Calu3 (cell line): ENCODE measurements around the gene KPRP. TPM values are rescaled to one million over a fixed set of nuclear protein-coding genes. Genes with fewer than 3 reads are reported as not detected.

Experiments used
- BruUV-seq: library from RNA; stranded (reverse); fragments of 400-500 nt; replicated peaks from 2 replicates; lab custom pipeline; 2021; lab: Mats Ljungman, UMichigan
- CTCF ChIA-PET: fragments of 300-600 bp; sonication (Branson Sonifier 250); formaldehyde crosslinking; loops from one replicate; lab custom pipeline; 2022; ENCODE audit warnings: antibody characterized with exemption; lab: Charles Lee
- DNase-seq: peaks from one replicate; pipeline ENCODE4 v3.0.0; 2022
- H3K27ac Mint-ChIP-seq: one replicate; pipeline ENCODE4 v1.8.0; 2022; ENCODE audit warnings: mixed read lengths; ENCODE audit not compliant: unreplicated experiment
- H3K27me3 Mint-ChIP-seq: one replicate; pipeline ENCODE4 v1.8.0; 2022; ENCODE audit warnings: mixed read lengths; ENCODE audit not compliant: unreplicated experiment
- H3K36me3 Mint-ChIP-seq: one replicate; pipeline ENCODE4 v1.8.0; 2022; ENCODE audit warnings: mild to moderate bottlenecking, moderate library complexity, mixed read lengths; ENCODE audit not compliant: insufficient read depth, unreplicated experiment
- H3K4me1 Mint-ChIP-seq: one replicate; pipeline ENCODE4 v1.8.0; 2022; ENCODE audit warnings: mild to moderate bottlenecking, low read depth, mixed read lengths; ENCODE audit not compliant: unreplicated experiment
- H3K4me3 Mint-ChIP-seq: one replicate; pipeline ENCODE4 v1.8.0; 2022; ENCODE audit warnings: mild to moderate bottlenecking, low read depth, moderate library complexity, mixed read lengths; ENCODE audit not compliant: unreplicated experiment
- H3K9me3 Mint-ChIP-seq: one replicate; pipeline ENCODE4 v1.8.0; 2022; ENCODE audit warnings: low read depth, mixed read lengths; ENCODE audit not compliant: unreplicated experiment
- CTCF ChIP-seq: fragments of 200-600 bp; IDR thresholded peaks from one replicate; pipeline ENCODE4 v1.8.0; 2022; ENCODE audit warnings: antibody characterized with exemption; ENCODE audit not compliant: unreplicated experiment
- intact Hi-C: fragments of 100-400 bp; cut with micrococcal nuclease; formaldehyde crosslinking; loops from one replicate; pipeline ENCODE4 v1.10.0; 2022; ENCODE audit not compliant: unreplicated experiment
- total RNA-seq: library from RNA; stranded (reverse); gene quantifications from 2 replicates; pipeline ENCODE4 v1.2.3, GENCODE V29; 2022

The KPRP gene
- total RNA-seq, 1 experiment from 2014 or later = not detected

GRCh38 chr1:152752225-152752624, 5.6 kb upstream of the KPRP start:
- BruUV-seq = no TSS peak
- DNase-seq = no peak
- intact Hi-C loops = no loop called here
- no peaks in the 10 kb centered on the region for H3K4me1 Mint-ChIP-seq
- no peak overlapping the region for H3K4me3 Mint-ChIP-seq
- peaks cover 82% of the 10 kb centered on the region for H3K27me3 Mint-ChIP-seq
- H3K27ac Mint-ChIP-seq = no peak overlapping the region
- no peak for TF ChIP-seq CTCF
- CTCF ChIA-PET = interaction anchor here (0.5 to 0.7 kb wide), 4 partner anchors 25 to 499 kb away, joined by 3 read pairs; no protein-coding TSS in a partner anchor
- H3K9me3 Mint-ChIP-seq = no peaks in the 10 kb centered on the region
- H3K36me3 Mint-ChIP-seq = no peaks in the 10 kb centered on the region

DNA sequence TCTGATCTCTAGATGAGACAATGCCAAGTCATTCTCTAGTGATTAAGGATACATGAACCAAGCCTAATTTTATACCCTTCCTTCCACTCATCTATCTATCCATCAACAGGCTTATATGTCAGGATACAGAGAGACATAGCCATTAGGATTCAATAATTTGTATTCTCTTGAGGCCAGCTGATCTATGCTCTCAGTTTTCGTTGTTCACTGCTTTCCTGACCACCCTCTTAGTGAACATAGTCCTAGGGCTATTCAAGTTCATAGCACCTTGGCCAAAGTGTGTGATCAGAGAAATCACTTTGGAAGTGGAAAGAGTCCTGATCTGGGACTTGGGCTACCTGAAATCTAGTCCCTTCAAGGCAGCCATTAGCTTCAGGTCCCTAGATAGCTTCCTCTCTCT, 4.2 kb upstream of the KPRP start:
- CTCF ChIA-PET = no interaction called here
- DNase-seq = no peak
- Mint-ChIP-seq H3K4me1 (no peaks in the 10 kb centered on the region), H3K27me3 (peaks cover 96% of the 10 kb centered on the region), H3K4me3 (no peak overlapping the region), H3K9me3 (no peaks in the 10 kb centered on the region), H3K36me3 (no peaks in the 10 kb centered on the region), H3K27ac (no peak overlapping the region)
- no TSS peak for BruUV-seq
- no peak for TF ChIP-seq CTCF
- intact Hi-C loops = no loop called here

DNA sequence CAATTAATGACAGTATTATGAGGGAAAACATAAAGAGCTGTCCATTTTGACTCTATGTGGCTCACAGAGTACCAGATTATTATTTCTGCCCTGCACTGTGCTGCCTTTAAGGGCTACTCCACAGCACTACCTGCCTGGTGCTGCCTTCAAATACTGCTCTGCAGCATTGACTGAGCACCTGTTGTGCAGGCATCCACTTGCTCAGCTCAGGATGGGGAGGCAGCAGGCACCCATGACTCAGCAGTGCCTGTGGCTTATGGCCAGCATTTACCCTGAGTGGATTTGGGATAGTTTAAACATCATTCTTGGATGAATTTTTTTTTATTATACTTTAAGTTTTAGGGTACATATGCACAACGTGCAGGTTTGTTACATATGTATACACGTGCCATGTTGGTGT, 953 bp upstream of the KPRP start:
- H3K36me3 Mint-ChIP-seq = no peaks in the 10 kb centered on the region
- TF ChIP-seq CTCF = no peak
- DNase-seq = no peak
- H3K27me3 Mint-ChIP-seq = peaks cover 97% of the 10 kb centered on the region
- H3K4me3 Mint-ChIP-seq = no peak overlapping the region
- CTCF ChIA-PET = no interaction called here
- H3K9me3 Mint-ChIP-seq = no peaks in the 10 kb centered on the region
- H3K27ac Mint-ChIP-seq = no peak overlapping the region
- intact Hi-C loops = no loop called here
- H3K4me1 Mint-ChIP-seq = no peaks in the 10 kb centered on the region
- no TSS peak for BruUV-seq

GRCh38 chr1:152758636-152759035, 811 bp downstream of the KPRP start:
- H3K27ac Mint-ChIP-seq = no peak overlapping the region
- no peak for DNase-seq
- no peak overlapping the region for H3K4me3 Mint-ChIP-seq
- no peaks in the 10 kb centered on the region for H3K36me3 Mint-ChIP-seq
- no peak for TF ChIP-seq CTCF
- no TSS peak for BruUV-seq
- no peaks in the 10 kb centered on the region for H3K9me3 Mint-ChIP-seq
- H3K27me3 Mint-ChIP-seq = peaks cover 88% of the 10 kb centered on the region
- intact Hi-C loops = no loop called here
- CTCF ChIA-PET = interaction anchor here (1.2 kb wide), 1 partner anchor 14 kb away, joined by 4 read pairs; no protein-coding TSS in a partner anchor
- H3K4me1 Mint-ChIP-seq = no peaks in the 10 kb centered on the region
